ENCODE data around the gene KRT79.

DNA sequence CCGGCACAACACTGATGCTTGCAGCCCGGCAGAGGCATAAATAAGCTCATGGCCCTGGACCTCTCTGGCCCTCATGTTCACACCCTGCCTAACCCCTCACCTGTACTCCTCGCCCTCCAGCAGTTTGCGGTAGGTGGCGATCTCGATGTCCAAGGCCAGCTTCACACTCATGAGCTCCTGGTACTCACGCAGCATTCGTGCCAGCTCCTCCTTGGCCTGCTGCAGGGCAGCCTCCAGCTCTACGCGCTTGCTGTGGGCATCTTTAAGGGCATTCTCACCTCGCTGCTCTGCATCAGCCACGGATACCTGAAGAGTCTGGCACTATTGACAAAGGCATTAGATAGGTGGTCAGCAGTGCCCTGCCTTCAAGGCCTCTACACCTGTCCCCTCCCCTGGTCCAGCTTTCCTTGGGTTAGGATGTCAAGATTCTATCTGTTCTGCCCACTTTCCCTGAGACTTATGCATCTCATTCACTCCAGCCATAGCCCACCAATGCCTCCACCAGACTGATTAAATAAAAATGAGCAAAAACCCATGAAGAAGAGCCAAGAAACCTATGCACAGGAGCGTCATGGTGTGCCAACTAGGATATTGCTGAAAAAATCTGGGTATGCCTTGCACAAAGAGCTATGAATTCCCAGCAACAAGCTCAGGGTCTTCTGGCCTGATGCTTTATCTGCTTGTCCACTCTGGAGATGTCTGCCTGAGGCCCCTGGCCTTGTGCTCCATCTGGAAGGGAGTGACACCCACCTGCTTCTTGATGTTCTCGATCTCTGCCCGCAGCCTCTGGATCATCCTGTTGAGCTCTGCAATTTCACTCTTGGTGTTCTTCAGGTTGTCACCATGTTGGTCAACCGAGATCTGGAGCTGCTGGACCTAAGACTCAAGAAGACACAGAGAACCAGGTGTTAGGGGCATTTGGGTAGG is 26.3 kb downstream of the KRT79 start:
- no peak for TF ChIP-seq CTCF (IDR thresholded peaks at IDR 0.05)
- TF ChIP-seq POLR2A (IDR thresholded peaks at IDR 0.05) = no peak

Data from heart left ventricle (tissue), 13 donors.